Measurements from ENCODE around the gene SNRPB2.

The SNRPB2 gene

DNA sequence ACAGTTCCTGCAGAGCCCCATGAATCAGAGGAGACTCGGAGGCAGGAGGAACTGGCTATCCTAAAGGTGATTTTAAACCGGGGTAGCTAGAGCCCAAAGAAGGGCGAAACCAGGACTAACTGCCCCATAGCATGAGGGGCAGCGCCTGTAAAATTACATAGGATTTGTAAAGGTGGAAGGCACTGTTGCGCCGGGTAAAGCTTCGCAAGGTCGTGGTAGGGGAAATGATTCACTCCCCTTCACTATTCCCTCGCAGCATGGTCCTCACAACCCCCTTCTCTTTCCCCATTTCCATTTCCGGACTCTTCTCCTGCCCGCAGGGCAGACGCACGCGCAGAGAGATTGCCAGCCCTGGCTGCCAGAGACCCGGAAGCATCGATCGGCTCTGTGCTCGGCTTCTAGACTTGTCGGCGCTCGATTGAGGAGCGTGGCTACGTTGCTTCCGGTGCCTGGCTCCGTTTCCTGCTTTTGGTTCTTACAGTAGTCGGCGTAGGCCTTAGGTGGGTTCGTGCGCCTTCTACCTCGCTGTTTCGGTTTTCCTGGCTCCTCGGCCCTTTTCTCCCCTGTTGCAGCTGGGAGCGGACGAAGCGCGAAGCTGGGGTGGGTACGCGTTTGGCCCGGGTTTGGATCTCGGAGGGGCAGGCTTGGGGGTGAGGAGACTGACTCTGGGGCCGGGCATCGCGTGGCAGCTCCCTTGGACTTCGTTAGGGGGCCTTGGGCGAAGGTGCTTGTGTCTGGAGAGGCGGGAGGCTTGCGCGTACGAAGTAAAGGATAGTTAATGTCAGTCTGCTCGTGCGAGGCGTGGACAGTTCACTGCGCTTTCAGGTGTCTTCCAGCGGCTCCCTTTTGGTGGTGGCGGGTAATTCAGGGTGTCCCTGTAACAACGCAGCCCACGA lies at the start of gene SNRPB2:
TSS of gene SNRPB2 (plus strand) at position 462 of the 896 bp plus-strand sequence. CDS start 1,677 bp downstream, outside the sequence.
- Histone ChIP-seq H3K27ac (ENCODE audit: low read depth, low read length) (peak within 1 kb of the TSS; percentile 82), H3K36me3 (ENCODE audit: control insufficient read depth, insufficient read depth, low read length) (peaks cover 29% of the 10 kb centered on the region), H3K4me3 (ENCODE audit: low read depth, low read length) (peak within 1 kb of the TSS; percentile 95), H3K9me3 (ENCODE audit: control insufficient read depth, insufficient read depth, low read depth, low read length) (no peaks in the 10 kb centered on the region), H3K27me3 (ENCODE audit: control insufficient read depth, insufficient read depth, low read length) (peaks cover 10% of the 10 kb centered on the region), H3K4me1 (ENCODE audit: control insufficient read depth, insufficient read depth, low read length) (peaks cover 12% of the 10 kb centered on the region), H3K9ac (ENCODE audit: low read length) (peak within 1 kb of the TSS; percentile 97)

DNA sequence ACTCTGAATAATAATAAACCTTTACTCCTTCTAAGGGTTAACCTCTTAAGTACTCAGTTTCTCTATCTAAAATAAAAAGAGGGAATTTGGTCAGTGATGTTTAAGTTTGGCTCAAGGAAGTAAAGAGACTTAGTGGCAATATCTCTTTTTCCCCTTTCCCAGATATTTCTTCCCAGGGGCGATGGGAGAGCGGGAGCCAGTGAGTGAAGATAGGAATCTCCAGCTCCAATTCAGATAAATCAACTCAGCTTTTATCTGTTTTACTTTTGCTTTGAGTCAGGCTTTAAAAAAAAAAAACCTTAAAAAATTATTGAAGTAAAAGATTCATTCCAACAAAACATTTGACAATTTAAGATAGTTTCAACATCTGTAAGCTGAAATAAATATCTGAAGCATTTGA lies 45.4 kb upstream of the SNRPB2 start:
- H3K9me3 ChIP-seq (ENCODE audit: control insufficient read depth, insufficient read depth, low read depth, low read length) = no peaks in the 10 kb centered on the region
- H3K27ac ChIP-seq (ENCODE audit: low read depth, low read length) = no peak overlapping the region
- H3K4me3 ChIP-seq (ENCODE audit: low read depth, low read length) = no peak overlapping the region
- no peaks in the 10 kb centered on the region for H3K36me3 ChIP-seq (ENCODE audit: control insufficient read depth, insufficient read depth, low read length)
- H3K4me1 ChIP-seq (ENCODE audit: control insufficient read depth, insufficient read depth, low read length) = no peaks in the 10 kb centered on the region
- no peaks in the 10 kb centered on the region for H3K27me3 ChIP-seq (ENCODE audit: control insufficient read depth, insufficient read depth, low read length)
- H3K9ac ChIP-seq (ENCODE audit: low read length) = no peak overlapping the region

DNA sequence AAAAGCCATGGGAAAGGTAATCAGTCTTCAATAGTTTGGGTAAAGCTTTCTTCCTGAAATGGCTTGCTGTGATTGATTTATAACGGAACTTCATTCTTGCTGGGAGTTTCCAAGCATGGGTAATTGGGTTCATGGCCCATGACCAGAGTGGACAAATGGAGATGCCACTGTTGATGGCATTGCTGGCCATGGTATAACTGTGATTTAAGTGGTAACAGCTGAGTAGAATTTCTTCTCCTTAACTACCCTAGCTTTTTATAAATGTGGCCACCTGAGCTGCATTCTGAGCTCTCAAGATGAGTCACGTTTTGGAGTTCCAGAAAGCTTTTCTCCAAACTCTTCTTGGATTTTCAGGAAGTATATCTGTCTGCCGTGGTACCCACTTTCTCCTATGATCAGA lies 39.9 kb upstream of the SNRPB2 start:
- Histone ChIP-seq H3K27me3 (ENCODE audit: control insufficient read depth, insufficient read depth, low read length) (no peaks in the 10 kb centered on the region), H3K27ac (ENCODE audit: low read depth, low read length) (no peak overlapping the region), H3K4me1 (ENCODE audit: control insufficient read depth, insufficient read depth, low read length) (no peaks in the 10 kb centered on the region), H3K9ac (ENCODE audit: low read length) (no peak overlapping the region), H3K4me3 (ENCODE audit: low read depth, low read length) (no peak overlapping the region), H3K9me3 (ENCODE audit: control insufficient read depth, insufficient read depth, low read depth, low read length) (no peaks in the 10 kb centered on the region), H3K36me3 (ENCODE audit: control insufficient read depth, insufficient read depth, low read length) (no peaks in the 10 kb centered on the region)

DNA sequence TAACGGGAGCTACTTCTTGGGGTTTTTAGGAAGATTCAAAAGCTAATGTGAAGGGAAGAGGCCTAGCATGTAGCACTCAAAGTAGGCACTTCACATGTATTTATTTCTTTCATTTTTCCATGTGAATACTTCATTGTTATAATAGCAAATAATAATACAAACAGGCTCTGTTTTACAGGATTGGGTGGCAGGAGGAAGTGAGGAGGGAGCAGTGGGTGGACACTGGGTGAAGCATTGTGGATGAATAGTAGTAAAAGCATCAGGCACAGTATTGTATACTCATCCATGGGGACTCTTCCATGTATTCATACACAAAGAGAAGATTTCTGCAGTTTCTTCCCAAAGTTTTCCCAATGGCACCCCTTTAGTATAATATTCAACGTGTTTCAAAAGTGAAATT lies 38.4 kb upstream of the SNRPB2 start:
- H3K4me3 ChIP-seq (ENCODE audit: low read depth, low read length) = no peak overlapping the region
- no peak overlapping the region for H3K27ac ChIP-seq (ENCODE audit: low read depth, low read length)
- no peaks in the 10 kb centered on the region for H3K27me3 ChIP-seq (ENCODE audit: control insufficient read depth, insufficient read depth, low read length)
- H3K9me3 ChIP-seq (ENCODE audit: control insufficient read depth, insufficient read depth, low read depth, low read length) = no peaks in the 10 kb centered on the region
- H3K4me1 ChIP-seq (ENCODE audit: control insufficient read depth, insufficient read depth, low read length) = no peaks in the 10 kb centered on the region
- H3K9ac ChIP-seq (ENCODE audit: low read length) = no peak overlapping the region
- H3K36me3 ChIP-seq (ENCODE audit: control insufficient read depth, insufficient read depth, low read length) = no peaks in the 10 kb centered on the region

DNA sequence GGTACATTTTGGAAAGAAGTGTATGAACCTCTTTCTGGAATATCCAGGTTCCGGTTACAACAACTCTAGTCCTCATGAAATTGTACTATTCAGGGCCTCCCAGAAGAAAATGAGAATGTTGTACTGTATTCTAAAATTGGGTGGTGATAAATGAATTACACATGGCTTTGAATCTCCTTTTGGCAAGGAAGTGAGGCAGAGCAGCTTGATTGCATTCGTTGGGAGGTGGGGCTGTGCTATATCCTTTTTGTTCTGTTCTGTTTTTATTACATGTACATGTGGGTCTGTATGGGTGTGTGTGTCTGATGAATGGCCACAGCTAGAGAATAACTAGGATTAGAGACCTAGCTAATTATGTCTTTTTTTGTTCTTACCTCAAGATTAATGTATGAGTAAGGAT lies 37.8 kb upstream of the SNRPB2 start:
- Histone ChIP-seq H3K4me3 (ENCODE audit: low read depth, low read length) (no peak overlapping the region), H3K27me3 (ENCODE audit: control insufficient read depth, insufficient read depth, low read length) (no peaks in the 10 kb centered on the region), H3K9me3 (ENCODE audit: control insufficient read depth, insufficient read depth, low read depth, low read length) (no peaks in the 10 kb centered on the region), H3K4me1 (ENCODE audit: control insufficient read depth, insufficient read depth, low read length) (no peaks in the 10 kb centered on the region), H3K36me3 (ENCODE audit: control insufficient read depth, insufficient read depth, low read length) (no peaks in the 10 kb centered on the region), H3K9ac (ENCODE audit: low read length) (no peak overlapping the region), H3K27ac (ENCODE audit: low read depth, low read length) (no peak overlapping the region)

DNA sequence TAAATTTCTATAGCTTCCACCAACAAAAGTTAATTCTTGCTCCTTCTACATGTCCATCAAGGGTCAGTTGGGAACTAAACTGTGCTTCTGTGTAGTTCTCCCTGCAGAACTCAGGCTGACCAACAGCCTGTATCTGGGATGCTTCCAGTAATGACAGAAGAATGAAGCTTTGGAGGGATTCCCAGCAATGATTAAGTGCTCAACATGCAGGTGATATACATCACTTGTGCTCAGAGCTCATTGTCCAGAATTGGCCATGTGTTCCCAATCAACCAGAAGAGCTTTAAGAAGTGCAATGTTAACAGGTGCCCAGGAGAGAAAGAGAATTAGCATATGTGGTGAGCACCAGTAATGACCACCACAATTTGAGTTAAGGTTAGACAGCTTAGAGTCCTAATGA lies 37.4 kb upstream of the SNRPB2 start:
- Histone ChIP-seq H3K4me3 (ENCODE audit: low read depth, low read length) (no peak overlapping the region), H3K27me3 (ENCODE audit: control insufficient read depth, insufficient read depth, low read length) (no peaks in the 10 kb centered on the region), H3K9ac (ENCODE audit: low read length) (no peak overlapping the region), H3K4me1 (ENCODE audit: control insufficient read depth, insufficient read depth, low read length) (no peaks in the 10 kb centered on the region), H3K9me3 (ENCODE audit: control insufficient read depth, insufficient read depth, low read depth, low read length) (no peaks in the 10 kb centered on the region), H3K27ac (ENCODE audit: low read depth, low read length) (no peak overlapping the region), H3K36me3 (ENCODE audit: control insufficient read depth, insufficient read depth, low read length) (no peaks in the 10 kb centered on the region)

DNA sequence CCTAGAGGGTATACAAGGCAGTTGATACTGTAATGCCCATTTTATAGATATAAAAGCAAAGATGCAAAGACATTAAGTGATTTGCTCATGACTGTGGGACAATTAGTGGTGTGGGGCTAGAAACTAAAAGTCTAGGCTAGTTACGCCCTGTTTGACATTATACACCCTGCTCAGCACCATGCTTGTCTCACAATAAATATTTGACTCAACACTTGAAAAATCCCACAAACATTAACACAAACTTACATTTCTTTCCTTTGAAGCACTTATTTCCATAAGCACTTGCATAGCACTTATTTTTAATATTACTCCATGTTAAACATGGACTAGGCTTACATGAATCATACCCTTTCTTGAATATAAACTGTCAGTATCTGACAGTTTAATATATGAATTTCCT lies 36.5 kb upstream of the SNRPB2 start:
- Histone ChIP-seq H3K9ac (ENCODE audit: low read length) (no peak overlapping the region), H3K36me3 (ENCODE audit: control insufficient read depth, insufficient read depth, low read length) (no peaks in the 10 kb centered on the region), H3K27ac (ENCODE audit: low read depth, low read length) (no peak overlapping the region), H3K4me1 (ENCODE audit: control insufficient read depth, insufficient read depth, low read length) (no peaks in the 10 kb centered on the region), H3K9me3 (ENCODE audit: control insufficient read depth, insufficient read depth, low read depth, low read length) (no peaks in the 10 kb centered on the region), H3K4me3 (ENCODE audit: low read depth, low read length) (no peak overlapping the region), H3K27me3 (ENCODE audit: control insufficient read depth, insufficient read depth, low read length) (no peaks in the 10 kb centered on the region)

DNA sequence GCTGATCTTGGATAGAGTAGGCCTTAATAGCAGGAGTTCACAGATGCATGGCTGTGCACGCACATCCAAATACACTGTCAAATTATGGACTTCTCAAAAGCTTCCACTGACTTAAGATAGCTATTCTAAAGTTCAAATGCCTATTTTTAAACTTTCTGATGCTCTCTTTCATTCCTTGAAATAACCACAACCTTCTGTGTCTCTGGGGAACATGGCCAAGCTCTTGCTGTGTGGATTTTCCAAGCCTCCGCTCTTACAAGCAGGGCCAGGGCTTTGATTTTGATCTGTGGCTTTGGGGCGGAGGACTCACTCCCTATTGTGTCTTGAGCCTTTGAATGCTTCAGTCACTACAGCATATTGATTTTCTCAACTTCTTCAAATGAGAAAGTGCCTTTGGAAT lies 35.7 kb upstream of the SNRPB2 start:
- no peaks in the 10 kb centered on the region for H3K36me3 ChIP-seq (ENCODE audit: control insufficient read depth, insufficient read depth, low read length)
- no peaks in the 10 kb centered on the region for H3K27me3 ChIP-seq (ENCODE audit: control insufficient read depth, insufficient read depth, low read length)
- no peak overlapping the region for H3K27ac ChIP-seq (ENCODE audit: low read depth, low read length)
- no peak overlapping the region for H3K4me3 ChIP-seq (ENCODE audit: low read depth, low read length)
- H3K9ac ChIP-seq (ENCODE audit: low read length) = no peak overlapping the region
- no peaks in the 10 kb centered on the region for H3K9me3 ChIP-seq (ENCODE audit: control insufficient read depth, insufficient read depth, low read depth, low read length)
- H3K4me1 ChIP-seq (ENCODE audit: control insufficient read depth, insufficient read depth, low read length) = no peaks in the 10 kb centered on the region

DNA sequence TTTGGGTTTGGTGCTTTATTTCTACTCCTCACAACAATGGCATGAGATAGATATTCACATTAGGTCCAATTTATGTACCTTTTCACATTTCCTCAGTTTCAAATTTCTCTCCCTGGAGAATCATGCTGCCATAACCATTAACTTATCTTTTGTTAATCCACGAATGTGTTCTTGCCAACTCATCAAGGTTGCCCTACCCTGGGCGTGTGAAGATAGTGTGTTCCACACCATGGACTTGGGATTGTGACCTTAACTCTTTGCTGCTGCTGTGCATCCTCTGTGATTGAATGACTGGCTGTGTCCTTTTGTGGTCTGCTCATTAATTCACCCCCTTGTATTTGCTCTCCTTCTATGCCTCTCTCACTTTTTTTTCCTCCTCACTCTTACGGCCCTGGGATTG lies 34.2 kb upstream of the SNRPB2 start:
- Histone ChIP-seq H3K27me3 (ENCODE audit: control insufficient read depth, insufficient read depth, low read length) (no peaks in the 10 kb centered on the region), H3K9me3 (ENCODE audit: control insufficient read depth, insufficient read depth, low read depth, low read length) (no peaks in the 10 kb centered on the region), H3K27ac (ENCODE audit: low read depth, low read length) (no peak overlapping the region), H3K9ac (ENCODE audit: low read length) (no peak overlapping the region), H3K4me1 (ENCODE audit: control insufficient read depth, insufficient read depth, low read length) (no peaks in the 10 kb centered on the region), H3K36me3 (ENCODE audit: control insufficient read depth, insufficient read depth, low read length) (no peaks in the 10 kb centered on the region), H3K4me3 (ENCODE audit: low read depth, low read length) (no peak overlapping the region)

DNA sequence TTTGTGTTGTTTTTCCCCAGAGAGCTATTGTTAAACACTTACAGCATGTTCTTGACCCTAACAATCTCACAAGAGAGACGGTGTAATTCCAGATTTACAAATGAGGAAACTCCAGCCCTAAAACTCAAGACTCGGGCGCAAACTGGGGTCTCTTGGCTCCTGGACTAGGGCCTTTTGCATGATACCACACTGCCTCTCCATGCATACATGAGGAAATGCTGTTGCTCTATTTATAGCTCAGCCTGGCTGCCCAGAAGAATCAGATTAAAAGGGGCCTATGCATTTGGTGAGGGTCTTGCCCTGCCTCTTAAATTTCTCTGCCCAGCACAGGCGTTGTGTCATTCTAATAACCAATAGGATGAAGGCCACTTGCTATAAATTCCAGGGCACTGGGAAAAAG lies 30.5 kb upstream of the SNRPB2 start:
- H3K27me3 ChIP-seq (ENCODE audit: control insufficient read depth, insufficient read depth, low read length) = no peaks in the 10 kb centered on the region
- no peaks in the 10 kb centered on the region for H3K36me3 ChIP-seq (ENCODE audit: control insufficient read depth, insufficient read depth, low read length)
- H3K4me3 ChIP-seq (ENCODE audit: low read depth, low read length) = no peak overlapping the region
- no peaks in the 10 kb centered on the region for H3K9me3 ChIP-seq (ENCODE audit: control insufficient read depth, insufficient read depth, low read depth, low read length)
- no peak overlapping the region for H3K27ac ChIP-seq (ENCODE audit: low read depth, low read length)
- no peak overlapping the region for H3K9ac ChIP-seq (ENCODE audit: low read length)
- H3K4me1 ChIP-seq (ENCODE audit: control insufficient read depth, insufficient read depth, low read length) = no peaks in the 10 kb centered on the region

DNA sequence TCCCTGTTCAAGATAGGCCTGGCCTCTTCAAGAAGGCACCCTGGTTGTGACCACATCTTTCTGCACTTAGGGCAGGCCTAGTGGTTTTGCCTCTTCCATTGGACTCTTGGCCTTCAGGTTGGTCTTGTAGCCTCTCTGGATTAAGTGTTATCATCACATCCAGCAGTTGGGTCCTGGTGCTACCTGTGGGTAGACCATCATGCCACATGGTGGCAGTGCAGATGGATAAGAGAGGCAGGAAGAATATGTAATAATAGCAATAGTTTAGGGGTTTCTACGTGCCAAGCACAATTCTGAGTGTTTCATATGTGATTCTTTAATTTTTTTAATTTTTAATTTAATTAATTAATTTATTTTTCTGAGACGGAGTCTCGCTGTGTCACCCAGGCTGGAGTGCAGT lies 28.5 kb upstream of the SNRPB2 start:
- Histone ChIP-seq H3K9ac (ENCODE audit: low read length) (no peak overlapping the region), H3K9me3 (ENCODE audit: control insufficient read depth, insufficient read depth, low read depth, low read length) (peaks cover 10% of the 10 kb centered on the region), H3K27ac (ENCODE audit: low read depth, low read length) (no peak overlapping the region), H3K4me1 (ENCODE audit: control insufficient read depth, insufficient read depth, low read length) (no peaks in the 10 kb centered on the region), H3K36me3 (ENCODE audit: control insufficient read depth, insufficient read depth, low read length) (no peaks in the 10 kb centered on the region), H3K27me3 (ENCODE audit: control insufficient read depth, insufficient read depth, low read length) (no peaks in the 10 kb centered on the region), H3K4me3 (ENCODE audit: low read depth, low read length) (no peak overlapping the region)

All from HUES6 (cell line).